Measurements from ENCODE around the gene ATXN7L2. TPM values are rescaled to one million over a fixed set of nuclear protein-coding genes. Genes with fewer than 3 reads are reported as not detected.

Gene ATXN7L2
- total and polyA plus RNA-seq, 10 of the 15 experiments (the other 5 are each of a cell fraction or from before 2014, with no cell fraction given), result 0.27 to 7.4 (median 4.9) TPM

DNA sequence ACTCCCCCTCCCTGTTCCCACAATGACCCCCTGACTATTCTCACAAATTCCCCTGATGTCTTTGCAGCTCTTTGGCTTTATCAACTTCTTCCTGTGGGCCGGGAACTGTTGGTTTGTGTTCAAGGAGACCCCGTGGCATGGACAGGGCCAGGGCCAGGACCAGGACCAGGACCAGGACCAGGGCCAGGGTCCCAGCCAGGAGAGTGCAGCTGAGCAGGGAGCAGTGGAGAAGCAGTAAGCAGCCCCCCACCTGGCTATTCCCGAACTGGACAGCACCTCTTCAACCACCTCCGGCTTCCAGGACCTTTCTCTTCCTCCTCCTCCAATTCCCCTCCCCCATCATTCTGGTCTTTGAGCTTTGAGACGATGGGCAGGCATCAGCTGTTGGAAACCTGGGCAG is 4.4 kb upstream of the ATXN7L2 start:
- ChIA-PET POLR2A (no interaction called here), RAD21 (ENCODE audit: unreplicated experiment) (interaction anchor here (1.2 kb wide), 1 partner anchor 52 kb away, joined by 3 read pairs; no protein-coding TSS in a partner anchor), SMC1A (ENCODE audit: uncharacterized antibody, unreplicated experiment) (no interaction called here), CTCF (interaction anchor here (0.6 to 2.1 kb wide), 4 partner anchors 11 to 53 kb away, joined by 3 to 17 read pairs (median 4); no protein-coding TSS in a partner anchor)
- H3K36me3 ChIP-seq (ENCODE audit: control insufficient read depth in 2 of 2, insufficient read depth in 2 of 2, low read length in 1 of 2), result no peaks in the 10 kb centered on the region
- peaks cover 4% of the 10 kb centered on the region for H3K4me1 ChIP-seq (ENCODE audit: control insufficient read depth, insufficient read depth, low read length)
- no peak for FAIRE-seq
- ATAC-seq, result no peak
- H3K79me2 ChIP-seq (ENCODE audit: control insufficient read depth, insufficient read depth, low read length), result peaks cover 3% of the 10 kb centered on the region
- no peak overlapping the region for H3K27ac ChIP-seq (ENCODE audit: control insufficient read depth, insufficient read depth)
- TF ChIP-seq RUNX3 (IDR thresholded peaks at IDR 0.05; ENCODE audit: low read length) (no peak), NFYA (IDR thresholded peaks at IDR 0.05; ENCODE audit: borderline replicate concordance, low read depth, low read length) (no peak), ZZZ3 (IDR thresholded peaks at IDR 0.05; ENCODE audit: control insufficient read depth, insufficient read length, low read depth) (no peak), SMAD1 (IDR thresholded peaks at IDR 0.05; ENCODE audit: low read depth, partially characterized antibody) (no peak), RCOR1 (conservative IDR thresholded peaks at IDR 0.05; ENCODE audit: low read depth, low read length) (no peak), POLR2AphosphoS5 (IDR thresholded peaks at IDR 0.05; ENCODE audit: low read length) (no peak), KLF5 (IDR thresholded peaks at IDR 0.05; ENCODE audit: partially characterized antibody) (no peak), MXI1 (IDR thresholded peaks at IDR 0.05; ENCODE audit: low read depth, low read length) (no peak)
- TF ChIP-seq, protein P1, sequence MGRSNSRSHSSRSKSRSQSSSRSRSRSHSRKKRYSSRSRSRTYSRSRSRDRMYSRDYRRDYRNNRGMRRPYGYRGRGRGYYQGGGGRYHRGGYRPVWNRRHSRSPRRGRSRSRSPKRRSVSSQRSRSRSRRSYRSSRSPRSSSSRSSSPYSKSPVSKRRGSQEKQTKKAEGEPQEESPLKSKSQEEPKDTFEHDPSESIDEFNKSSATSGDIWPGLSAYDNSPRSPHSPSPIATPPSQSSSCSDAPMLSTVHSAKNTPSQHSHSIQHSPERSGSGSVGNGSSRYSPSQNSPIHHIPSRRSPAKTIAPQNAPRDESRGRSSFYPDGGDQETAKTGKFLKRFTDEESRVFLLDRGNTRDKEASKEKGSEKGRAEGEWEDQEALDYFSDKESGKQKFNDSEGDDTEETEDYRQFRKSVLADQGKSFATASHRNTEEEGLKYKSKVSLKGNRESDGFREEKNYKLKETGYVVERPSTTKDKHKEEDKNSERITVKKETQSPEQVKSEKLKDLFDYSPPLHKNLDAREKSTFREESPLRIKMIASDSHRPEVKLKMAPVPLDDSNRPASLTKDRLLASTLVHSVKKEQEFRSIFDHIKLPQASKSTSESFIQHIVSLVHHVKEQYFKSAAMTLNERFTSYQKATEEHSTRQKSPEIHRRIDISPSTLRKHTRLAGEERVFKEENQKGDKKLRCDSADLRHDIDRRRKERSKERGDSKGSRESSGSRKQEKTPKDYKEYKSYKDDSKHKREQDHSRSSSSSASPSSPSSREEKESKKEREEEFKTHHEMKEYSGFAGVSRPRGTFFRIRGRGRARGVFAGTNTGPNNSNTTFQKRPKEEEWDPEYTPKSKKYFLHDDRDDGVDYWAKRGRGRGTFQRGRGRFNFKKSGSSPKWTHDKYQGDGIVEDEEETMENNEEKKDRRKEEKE (IDR thresholded peaks at IDR 0.05), result no peak
- TF ChIP-seq, protein P2, sequence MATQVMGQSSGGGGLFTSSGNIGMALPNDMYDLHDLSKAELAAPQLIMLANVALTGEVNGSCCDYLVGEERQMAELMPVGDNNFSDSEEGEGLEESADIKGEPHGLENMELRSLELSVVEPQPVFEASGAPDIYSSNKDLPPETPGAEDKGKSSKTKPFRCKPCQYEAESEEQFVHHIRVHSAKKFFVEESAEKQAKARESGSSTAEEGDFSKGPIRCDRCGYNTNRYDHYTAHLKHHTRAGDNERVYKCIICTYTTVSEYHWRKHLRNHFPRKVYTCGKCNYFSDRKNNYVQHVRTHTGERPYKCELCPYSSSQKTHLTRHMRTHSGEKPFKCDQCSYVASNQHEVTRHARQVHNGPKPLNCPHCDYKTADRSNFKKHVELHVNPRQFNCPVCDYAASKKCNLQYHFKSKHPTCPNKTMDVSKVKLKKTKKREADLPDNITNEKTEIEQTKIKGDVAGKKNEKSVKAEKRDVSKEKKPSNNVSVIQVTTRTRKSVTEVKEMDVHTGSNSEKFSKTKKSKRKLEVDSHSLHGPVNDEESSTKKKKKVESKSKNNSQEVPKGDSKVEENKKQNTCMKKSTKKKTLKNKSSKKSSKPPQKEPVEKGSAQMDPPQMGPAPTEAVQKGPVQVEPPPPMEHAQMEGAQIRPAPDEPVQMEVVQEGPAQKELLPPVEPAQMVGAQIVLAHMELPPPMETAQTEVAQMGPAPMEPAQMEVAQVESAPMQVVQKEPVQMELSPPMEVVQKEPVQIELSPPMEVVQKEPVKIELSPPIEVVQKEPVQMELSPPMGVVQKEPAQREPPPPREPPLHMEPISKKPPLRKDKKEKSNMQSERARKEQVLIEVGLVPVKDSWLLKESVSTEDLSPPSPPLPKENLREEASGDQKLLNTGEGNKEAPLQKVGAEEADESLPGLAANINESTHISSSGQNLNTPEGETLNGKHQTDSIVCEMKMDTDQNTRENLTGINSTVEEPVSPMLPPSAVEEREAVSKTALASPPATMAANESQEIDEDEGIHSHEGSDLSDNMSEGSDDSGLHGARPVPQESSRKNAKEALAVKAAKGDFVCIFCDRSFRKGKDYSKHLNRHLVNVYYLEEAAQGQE (IDR thresholded peaks at IDR 0.05; ENCODE audit: low read depth, low read length), result no peak
- TF ChIP-seq, protein P3, sequence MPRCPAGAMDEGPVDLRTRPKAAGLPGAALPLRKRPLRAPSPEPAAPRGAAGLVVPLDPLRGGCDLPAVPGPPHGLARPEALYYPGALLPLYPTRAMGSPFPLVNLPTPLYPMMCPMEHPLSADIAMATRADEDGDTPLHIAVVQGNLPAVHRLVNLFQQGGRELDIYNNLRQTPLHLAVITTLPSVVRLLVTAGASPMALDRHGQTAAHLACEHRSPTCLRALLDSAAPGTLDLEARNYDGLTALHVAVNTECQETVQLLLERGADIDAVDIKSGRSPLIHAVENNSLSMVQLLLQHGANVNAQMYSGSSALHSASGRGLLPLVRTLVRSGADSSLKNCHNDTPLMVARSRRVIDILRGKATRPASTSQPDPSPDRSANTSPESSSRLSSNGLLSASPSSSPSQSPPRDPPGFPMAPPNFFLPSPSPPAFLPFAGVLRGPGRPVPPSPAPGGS (IDR thresholded peaks at IDR 0.05; ENCODE audit: borderline replicate concordance, insufficient read depth, low read depth, low read length, poor library complexity, severe bottlenecking), result no peak
- no peak overlapping the region for H3K4me3 ChIP-seq
- no peak overlapping the region for H3K4me2 ChIP-seq (ENCODE audit: control insufficient read depth, insufficient read depth)
- DNase-seq (ENCODE audit: low read depth, low spot score), result no peak
- H3K9ac ChIP-seq (ENCODE audit: control insufficient read depth, insufficient read depth, low read length), result no peak overlapping the region
- H3K9me3 ChIP-seq (replicated peaks; ENCODE audit: control insufficient read depth, insufficient read depth, low read length), result no peaks in the 10 kb centered on the region
- H2AFZ ChIP-seq (ENCODE audit: control insufficient read depth, low read depth, low read length), result no peak overlapping the region
- in situ Hi-C loops (cut with MboI), result no loop called here
- BruUV-seq (replicated peaks), result no TSS peak
- peaks cover 0 to 6% of the 10 kb centered on the region in 2 experiments for H3K27me3 ChIP-seq (replicated peaks in 1 of 2; ENCODE audit: control insufficient read depth in 2 of 2, insufficient read depth in 2 of 2, low read length in 1 of 2)
- intact Hi-C loops (cut with micrococcal nuclease; ENCODE audit: unreplicated experiment), result no loop called here
- 18% methylated on average over 5 of the region's 5 CpGs for WGBS (ENCODE audit: insufficient coverage, insufficient replicate concordance, low lambda C conversion rate, missing lambda C conversion rate)
- no peaks in the 10 kb centered on the region for H4K20me1 ChIP-seq (ENCODE audit: control insufficient read depth, insufficient read depth)

Data from GM12878 (cell line).